SW 1271 (cell line): ENCODE data around the gene TNS3.

Experiments
- DNase-seq, 2 experiments: peaks; one replicate each; lab custom pipeline; 2025; lab: John Stamatoyannopoulos, UW

The TNS3 gene

GRCh38 chr7:47225387-47226131, 356.4 kb downstream of the TNS3 start:
- DNase-seq: no peak
